Trophoblast cell (in vitro differentiated cells and primary cell): ENCODE measurements around the gene PPM1J.

ENCODE experiments used
- DNase-seq, 2 donors: peaks; one replicate each; pipeline ENCODE4 v3.0.0-alpha.2; 2016
- H2AFZ ChIP-seq: 2 replicates; pipeline ENCODE4 v1.6.1; 2013; ENCODE audit warnings: low read length, moderate library complexity, mild to moderate bottlenecking; ENCODE audit not compliant: insufficient read depth, poor library complexity
- H2AK5ac ChIP-seq: 2 replicates; pipeline ENCODE4 v1.6.1; 2013; ENCODE audit warnings: mild to moderate bottlenecking, low read length
- H2BK120ac ChIP-seq: 2 replicates; pipeline ENCODE4 v1.6.1; 2013; ENCODE audit warnings: low read length, mild to moderate bottlenecking, moderate library complexity; ENCODE audit not compliant: insufficient read depth, poor library complexity
- H2BK12ac ChIP-seq: 2 replicates; pipeline ENCODE4 v1.6.1; 2013; ENCODE audit warnings: mild to moderate bottlenecking, low read length, moderate library complexity
- H2BK5ac ChIP-seq: 2 replicates; pipeline ENCODE4 v1.6.1; 2013; ENCODE audit warnings: low read length, low read depth, moderate library complexity, mild to moderate bottlenecking; ENCODE audit not compliant: poor library complexity
- H3K14ac ChIP-seq: 2 replicates; pipeline ENCODE4 v1.6.1; 2013; ENCODE audit warnings: mild to moderate bottlenecking, low read length
- H3K18ac ChIP-seq: 2 replicates; pipeline ENCODE4 v1.6.1; 2013; ENCODE audit warnings: mild to moderate bottlenecking, low read length
- H3K23ac ChIP-seq: 2 replicates; pipeline ENCODE4 v1.6.1; 2013; ENCODE audit warnings: low read length
- H3K27ac ChIP-seq: 2 replicates; pipeline ENCODE4 v1.5.1; 2013; ENCODE audit warnings: low read depth, mild to moderate bottlenecking, inconsistent platforms, low read length, moderate library complexity
- H3K27me3 ChIP-seq: 2 replicates; pipeline ENCODE4 v1.6.1; 2013; ENCODE audit warnings: inconsistent platforms, mild to moderate bottlenecking, low read length, moderate library complexity; ENCODE audit not compliant: insufficient read depth
- H3K36me3 ChIP-seq, 2 experiments: 1 replicate in 1 of 2; 2 replicates in 1 of 2; pipeline ENCODE4 v1.6.1; 2013; ENCODE audit warnings: low read length in 2 of 2, mild to moderate bottlenecking in 2 of 2, moderate library complexity in 1 of 2; ENCODE audit not compliant: insufficient read depth in 2 of 2, control insufficient read depth in 1 of 2
- H3K4ac ChIP-seq: 2 replicates; pipeline ENCODE4 v1.6.1; 2013; ENCODE audit warnings: low read depth, mild to moderate bottlenecking, low read length, moderate library complexity
- H3K4me1 ChIP-seq, 2 experiments: 1 replicate in 1 of 2; 2 replicates in 1 of 2; pipeline ENCODE4 v1.6.1; 2013; ENCODE audit warnings: low read length in 2 of 2, mild to moderate bottlenecking in 2 of 2, moderate library complexity in 1 of 2; ENCODE audit not compliant: insufficient read depth in 2 of 2, control insufficient read depth in 1 of 2
- H3K4me2 ChIP-seq: 2 replicates; pipeline ENCODE4 v1.6.1; 2013; ENCODE audit warnings: inconsistent platforms, mild to moderate bottlenecking, low read length, moderate library complexity
- H3K4me3 ChIP-seq: 2 replicates; pipeline ENCODE4 v1.5.1; 2013; ENCODE audit warnings: mild to moderate bottlenecking, low read depth, low read length, inconsistent platforms
- H3K79me1 ChIP-seq: one replicate; pipeline ENCODE4 v1.6.1; 2013; ENCODE audit warnings: low read length
- H3K79me2 ChIP-seq: 2 replicates; pipeline ENCODE4 v1.6.1; 2013; ENCODE audit warnings: low read length, mild to moderate bottlenecking; ENCODE audit not compliant: control insufficient read depth, insufficient read depth, poor library complexity
- H3K9ac ChIP-seq: 2 replicates; pipeline ENCODE4 v1.6.1; 2013; ENCODE audit warnings: mild to moderate bottlenecking, low read length
- H3K9me3 ChIP-seq: 2 replicates; pipeline ENCODE4 v1.6.1; 2013; ENCODE audit warnings: low read depth, mild to moderate bottlenecking, control low read depth, inconsistent platforms, low read length; ENCODE audit not compliant: insufficient read depth
- H4K12ac ChIP-seq: 2 replicates; pipeline ENCODE4 v1.6.1; 2013; ENCODE audit warnings: low read depth, mild to moderate bottlenecking, low read length, moderate library complexity
- H4K8ac ChIP-seq: 2 replicates; pipeline ENCODE4 v1.6.1; 2013; ENCODE audit warnings: low read depth, mild to moderate bottlenecking, low read length, moderate library complexity
- H4K91ac ChIP-seq: one replicate; pipeline ENCODE4 v1.6.1; 2013; ENCODE audit warnings: low read depth, mild to moderate bottlenecking, low read length, moderate library complexity
- WGBS: extraction: QIAGEN DNeasy Blood & Tissue Kit; methylation state at CpG from one replicate; pipeline ENCODE4 v1.1.7; 2013; ENCODE audit warnings: missing lambda C conversion rate; ENCODE audit not compliant: insufficient read length, insufficient coverage; ENCODE audit errors: extremely low coverage; 5-methylcytosine and 5-hydroxymethylcytosine counted together

The PPM1J gene

GRCh38 chr1:112737573-112737972 lies 22.4 kb upstream of the PPM1J start:
- Histone ChIP-seq H3K79me1 (no peaks in the 10 kb centered on the region), H3K9ac (no peak overlapping the region), H4K8ac (no peak overlapping the region), H2BK12ac (no peak overlapping the region), H2BK5ac (no peak overlapping the region), H2AFZ (no peak overlapping the region), H3K4me1 (no peaks in the 10 kb centered on the region), H2AK5ac (no peak overlapping the region), H3K4ac (no peak overlapping the region), H3K23ac (no peak overlapping the region), H3K4me3 (no peak overlapping the region), H4K12ac (no peak overlapping the region), H3K18ac (no peak overlapping the region), H2BK120ac (no peak overlapping the region), H3K9me3 (no peaks in the 10 kb centered on the region), H3K79me2 (no peaks in the 10 kb centered on the region), H3K36me3 (no peaks in the 10 kb centered on the region), H3K14ac (no peak overlapping the region), H3K4me2 (no peak overlapping the region), H3K27me3 (no peaks in the 10 kb centered on the region), H3K27ac (no peak overlapping the region), H4K91ac (no peak overlapping the region)
- no peak for DNase-seq
- no CpG with 5 or more reads among the region's 3 CpGs for WGBS

- no CpG with 5 or more reads among the region's 1 CpG for WGBS
- H2BK5ac ChIP-seq: no peak overlapping the region
These were observed 20.6 kb upstream of the PPM1J start for GRCh38 chr1:112735752-112736151.

GRCh38 chr1:112731451-112731850 lies 16.3 kb upstream of the PPM1J start:
- no peak overlapping the region for H4K91ac ChIP-seq
- H3K9me3 ChIP-seq: no peaks in the 10 kb centered on the region
- H3K23ac ChIP-seq: no peak overlapping the region
- no peak overlapping the region for H3K18ac ChIP-seq
- no peaks in the 10 kb centered on the region for H3K4me1 ChIP-seq
- no peak overlapping the region for H4K12ac ChIP-seq
- no peak overlapping the region for H3K14ac ChIP-seq
- no peak overlapping the region for H3K9ac ChIP-seq
- no peaks in the 10 kb centered on the region for H3K79me1 ChIP-seq
- H2AFZ ChIP-seq: no peak overlapping the region
- H3K4me3 ChIP-seq: no peak overlapping the region
- no peak for DNase-seq
- H3K36me3 ChIP-seq: no peaks in the 10 kb centered on the region
- H3K79me2 ChIP-seq: no peaks in the 10 kb centered on the region
- no peak overlapping the region for H2BK12ac ChIP-seq
- H3K4me2 ChIP-seq: no peak overlapping the region
- no peak overlapping the region for H2BK120ac ChIP-seq
- no peak overlapping the region for H2AK5ac ChIP-seq
- no peak overlapping the region for H2BK5ac ChIP-seq
- no CpG with 5 or more reads among the region's 1 CpG for WGBS
- no peak overlapping the region for H3K27ac ChIP-seq
- H4K8ac ChIP-seq: no peak overlapping the region
- H3K27me3 ChIP-seq: no peaks in the 10 kb centered on the region
- no peak overlapping the region for H3K4ac ChIP-seq

More at GRCh38 chr1:112735752-112736151, 20.6 kb upstream of the PPM1J start:
- Histone ChIP-seq H2BK12ac (no peak overlapping the region), H3K23ac (no peak overlapping the region), H2BK120ac (no peak overlapping the region), H3K4me2 (no peak overlapping the region), H2AK5ac (no peak overlapping the region), H4K91ac (no peak overlapping the region), H3K27me3 (no peaks in the 10 kb centered on the region), H3K27ac (no peak overlapping the region), H3K4me1 (no peaks in the 10 kb centered on the region), H4K8ac (no peak overlapping the region), H3K9ac (no peak overlapping the region), H3K4ac (no peak overlapping the region), H4K12ac (no peak overlapping the region), H3K36me3 (no peaks in the 10 kb centered on the region), H3K14ac (no peak overlapping the region), H3K18ac (no peak overlapping the region), H3K9me3 (no peaks in the 10 kb centered on the region), H2AFZ (no peak overlapping the region), H3K79me2 (no peaks in the 10 kb centered on the region), H3K4me3 (no peak overlapping the region), H3K79me1 (no peaks in the 10 kb centered on the region)
- peak; percentile 59 to 82 for DNase-seq

GRCh38 chr1:112729909-112730308 lies 14.8 kb upstream of the PPM1J start:
- Histone ChIP-seq H3K4me3 (no peak overlapping the region), H3K79me2 (no peaks in the 10 kb centered on the region), H3K36me3 (no peaks in the 10 kb centered on the region), H2AFZ (no peak overlapping the region), H2BK5ac (no peak overlapping the region), H3K27ac (no peak overlapping the region), H3K23ac (no peak overlapping the region), H3K4me2 (no peak overlapping the region), H3K18ac (no peak overlapping the region), H2BK120ac (no peak overlapping the region), H2AK5ac (no peak overlapping the region), H4K8ac (no peak overlapping the region), H3K14ac (no peak overlapping the region), H3K79me1 (no peaks in the 10 kb centered on the region), H3K4me1 (no peaks in the 10 kb centered on the region), H4K12ac (no peak overlapping the region), H3K27me3 (no peaks in the 10 kb centered on the region), H4K91ac (no peak overlapping the region), H3K4ac (no peak overlapping the region), H2BK12ac (no peak overlapping the region), H3K9me3 (no peaks in the 10 kb centered on the region), H3K9ac (no peak overlapping the region)
- DNase-seq: no peak
- WGBS: no CpG with 5 or more reads among the region's 1 CpG
